Small intestine (tissue), 7 donors: ENCODE results near the gene STK33. TPM values are rescaled to one million over a fixed set of nuclear protein-coding genes. Genes with fewer than 3 reads are reported as not detected.

Source experiments
- DNase-seq, 2 donors: peaks; one replicate each; pipeline versions ENCODE4 v3.0.0 to v3.0.0-alpha.2; 2013
- FAIRE-seq: peaks from 2 replicates; lab custom pipeline; 2012; peaks lifted over from hg19 to GRCh38; lab: Jason Lieb, UNC
- H3K27ac ChIP-seq, 3 donors: one replicate each; pipeline ENCODE4 v1.5.1; 2013; ENCODE audit warnings: low read length in 2 of 3, mild to moderate bottlenecking in 2 of 3, control low read depth in 1 of 3, inconsistent platforms in 1 of 3, low read depth in 1 of 3, moderate library complexity in 1 of 3
- H3K27me3 ChIP-seq, 3 donors: one replicate each; pipeline ENCODE4 v1.6.1; 2013; ENCODE audit warnings: low read length in 3 of 3, inconsistent platforms in 1 of 3; ENCODE audit not compliant: control insufficient read depth in 3 of 3, insufficient read depth in 3 of 3
- H3K36me3 ChIP-seq, 3 donors: one replicate each; pipeline ENCODE4 v1.6.1; 2013; ENCODE audit warnings: low read length in 3 of 3, inconsistent platforms in 1 of 3, low read depth in 1 of 3, mild to moderate bottlenecking in 1 of 3, moderate library complexity in 1 of 3; ENCODE audit not compliant: control insufficient read depth in 3 of 3, insufficient read depth in 2 of 3
- H3K4me1 ChIP-seq, 3 donors: one replicate each; pipeline ENCODE4 v1.6.1; 2013; ENCODE audit warnings: low read length in 2 of 3, inconsistent platforms in 1 of 3, low read depth in 1 of 3, mild to moderate bottlenecking in 1 of 3, moderate library complexity in 1 of 3; ENCODE audit not compliant: control insufficient read depth in 3 of 3, insufficient read depth in 2 of 3
- H3K4me3 ChIP-seq, 3 donors: one replicate each; pipeline ENCODE4 v1.5.1; 2013; ENCODE audit warnings: low read length in 3 of 3, control low read depth in 1 of 3, inconsistent platforms in 1 of 3, low read depth in 1 of 3, mild to moderate bottlenecking in 1 of 3, moderate library complexity in 1 of 3
- H3K9me3 ChIP-seq, 2 donors: one replicate each; pipeline ENCODE4 v1.6.1; 2013; ENCODE audit warnings: low read depth in 1 of 2, low read length in 1 of 2; ENCODE audit not compliant: control insufficient read depth in 2 of 2, insufficient read depth in 1 of 2
- WGBS, 3 donors: extraction: QIAGEN DNeasy Blood & Tissue Kit; methylation state at CpG; one replicate each; pipeline ENCODE4 v1.1.7; 2013; 5-methylcytosine and 5-hydroxymethylcytosine counted together
- polyA plus RNA-seq, 4 donors: library from polyadenylated mRNA; stranded (reverse) in 3 of 4; unstranded in 1 of 4; fragments of 200-250 nt in 3 of 4; fragments of 120-200 nt in 1 of 4; gene quantifications; one replicate each; pipeline versions ENCODE4 v1.2.1 to v1.2.3, GENCODE V29; 2013
- donor health status: healthy with polysubstance abuse.
- donor health status: control.
- donor health status: control.
- donor health status: Bipolar disorder and iron deficiency.
- donor health status: healthy.

STK33 gene
- polyA plus RNA-seq, 4 donors, result 0.89 to 5.3 (median 2.5) TPM

DNA sequence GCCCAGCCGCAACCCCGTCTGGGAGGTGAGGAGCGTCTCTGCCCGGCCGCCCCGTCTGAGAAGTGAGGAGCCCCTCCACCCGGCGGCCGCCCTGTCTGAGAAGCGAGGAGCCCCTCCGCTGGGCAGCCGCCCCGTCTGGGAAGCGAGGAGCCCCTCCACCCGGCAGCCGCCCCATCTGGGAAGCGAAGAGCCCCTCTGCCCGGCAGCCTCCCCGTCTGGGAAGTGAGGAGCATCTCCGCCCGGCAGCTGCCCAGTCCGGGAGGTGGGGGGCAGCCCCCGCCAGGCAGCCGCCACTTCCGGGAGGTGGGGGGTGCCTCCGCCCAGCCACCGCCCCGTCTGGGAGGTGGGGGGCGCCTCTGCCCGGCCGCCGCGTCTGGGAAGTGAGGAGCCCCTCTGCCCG, 70.6 kb downstream of the STK33 start:
- DNase-seq (no peak), FAIRE-seq (no peak)
- Histone ChIP-seq H3K9me3 (no peaks in the 10 kb centered on the region), H3K36me3 (no peaks in the 10 kb centered on the region), H3K27me3 (no peaks in the 10 kb centered on the region), H3K4me3 (no peak overlapping the region), H3K27ac (no peak overlapping the region), H3K4me1 (no peaks in the 10 kb centered on the region)
- 96 to 98% (median 97%) methylated on average over 28 to 34 of the region's 34 CpGs for WGBS, 3 donors

DNA sequence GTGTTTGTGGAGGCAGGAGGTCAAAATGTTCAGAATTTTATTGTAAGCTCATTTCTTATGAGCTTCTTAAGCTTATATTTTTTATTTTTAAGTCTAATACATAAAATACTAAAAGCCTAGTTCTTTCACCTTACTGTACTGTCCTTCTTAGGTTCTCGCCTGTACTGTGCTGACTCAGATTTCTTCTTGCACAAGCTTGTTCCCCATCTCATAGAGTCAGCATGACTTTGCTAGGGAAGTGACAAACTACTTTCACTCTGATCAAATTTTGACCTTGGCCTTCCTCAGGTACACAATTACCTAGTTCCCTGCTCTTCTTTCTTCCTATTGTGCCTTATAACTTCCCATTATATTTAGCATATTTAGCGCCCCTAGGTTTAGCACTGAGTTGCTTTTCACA, 81.5 kb downstream of the STK33 start:
- DNase-seq, result no peak
- Histone ChIP-seq H3K36me3 (no peaks in the 10 kb centered on the region), H3K27me3 (no peaks in the 10 kb centered on the region), H3K27ac (no peak overlapping the region), H3K4me3 (no peak overlapping the region), H3K4me1 (no peaks in the 10 kb centered on the region), H3K9me3 (peaks cover 0 to 10% of the 10 kb centered on the region in 2 donors)
- FAIRE-seq, result no peak
- 72 to 92% (median 88%) methylated on average over 2 of the region's 2 CpGs for WGBS, 3 donors

DNA sequence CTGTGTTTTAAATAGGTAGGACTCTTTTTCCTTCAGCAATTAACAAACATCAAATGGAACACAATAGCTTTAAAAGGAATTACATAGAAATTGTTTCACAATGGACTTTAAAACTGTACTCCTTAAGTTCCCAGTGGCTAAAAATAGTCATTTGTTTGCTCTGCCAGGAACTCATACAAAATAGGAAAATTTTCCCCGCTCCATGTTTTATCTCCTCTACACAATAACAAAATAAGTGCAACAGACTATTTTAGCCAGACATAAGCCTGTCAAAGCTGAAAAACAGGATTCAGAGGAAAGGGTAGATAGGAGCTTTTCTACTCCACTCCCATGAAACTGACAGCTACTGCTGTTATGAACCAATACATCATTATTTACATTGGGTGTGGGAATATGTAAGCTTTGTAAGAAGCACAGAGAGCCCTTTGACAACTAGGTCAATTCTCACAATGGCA, 90.1 kb downstream of the STK33 start:
- H3K27ac ChIP-seq, result no peak overlapping the region
- no peaks in the 10 kb centered on the region for H3K27me3 ChIP-seq
- DNase-seq, result peak; percentile 13 to 50
- 52 to 87% (median 74%) methylated on average over 1 of the region's 1 CpG for WGBS, 3 donors
- H3K4me1 ChIP-seq, result no peaks in the 10 kb centered on the region
- H3K9me3 ChIP-seq, result no peaks in the 10 kb centered on the region
- FAIRE-seq, result no peak
- no peaks in the 10 kb centered on the region for H3K36me3 ChIP-seq
- no peak overlapping the region for H3K4me3 ChIP-seq

DNA sequence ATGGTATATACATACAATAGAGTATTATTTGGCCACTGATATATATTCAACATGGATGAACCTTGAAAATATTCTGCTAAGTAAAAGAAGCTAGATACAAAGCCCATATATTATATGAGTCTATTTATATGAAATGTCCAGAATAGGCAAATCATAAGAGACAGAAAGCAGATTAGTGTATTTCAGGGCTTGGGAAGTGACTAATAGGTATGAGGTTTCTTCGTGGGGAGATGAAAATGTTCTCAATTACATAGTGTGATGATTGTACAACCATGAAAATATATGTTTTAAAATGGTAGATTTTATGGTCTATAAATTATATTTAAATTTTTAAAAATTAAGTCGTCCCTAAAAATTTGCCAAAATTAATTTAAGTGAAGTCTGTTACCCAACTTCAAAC, 92.2 kb downstream of the STK33 start:
- WGBS, 3 donors, result 78 to 87% (median 83%) methylated on average over 2 of the region's 2 CpGs
- DNase-seq (no peak), FAIRE-seq (no peak)
- H3K4me1 ChIP-seq, result no peaks in the 10 kb centered on the region
- H3K9me3 ChIP-seq, result peaks cover 0 to 4% of the 10 kb centered on the region in 2 donors
- no peaks in the 10 kb centered on the region for H3K36me3 ChIP-seq
- no peak overlapping the region for H3K27ac ChIP-seq
- H3K4me3 ChIP-seq, result no peak overlapping the region
- no peaks in the 10 kb centered on the region for H3K27me3 ChIP-seq

DNA sequence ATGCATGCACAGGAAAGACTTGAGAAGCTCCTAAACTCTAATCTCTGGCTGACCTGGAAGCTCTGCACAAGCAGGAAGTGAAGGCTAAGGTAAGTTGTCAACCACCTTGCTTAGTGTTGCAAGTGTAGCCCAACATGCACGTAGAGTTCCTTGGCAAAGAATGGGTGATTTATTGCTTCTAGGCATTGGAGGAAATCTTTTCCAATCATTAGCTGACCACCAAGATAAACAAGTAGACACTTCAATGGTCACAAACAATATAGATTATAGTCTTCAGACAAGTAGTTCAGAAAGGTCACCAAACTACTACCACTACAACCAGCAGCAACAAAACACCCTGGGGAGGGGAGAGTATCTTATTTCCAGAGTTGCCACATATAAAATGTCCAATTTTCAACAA, 105.6 kb downstream of the STK33 start:
- Histone ChIP-seq H3K27ac (no peak overlapping the region), H3K4me1 (no peaks in the 10 kb centered on the region), H3K27me3 (no peaks in the 10 kb centered on the region), H3K9me3 (peaks cover 0 to 14% of the 10 kb centered on the region in 2 donors), H3K4me3 (no peak overlapping the region), H3K36me3 (no peaks in the 10 kb centered on the region)
- FAIRE-seq (no peak), DNase-seq (no peak)
- WGBS, 3 donors, result 53 to 89% (median 83%) methylated on average over 1 of the region's 1 CpG

DNA sequence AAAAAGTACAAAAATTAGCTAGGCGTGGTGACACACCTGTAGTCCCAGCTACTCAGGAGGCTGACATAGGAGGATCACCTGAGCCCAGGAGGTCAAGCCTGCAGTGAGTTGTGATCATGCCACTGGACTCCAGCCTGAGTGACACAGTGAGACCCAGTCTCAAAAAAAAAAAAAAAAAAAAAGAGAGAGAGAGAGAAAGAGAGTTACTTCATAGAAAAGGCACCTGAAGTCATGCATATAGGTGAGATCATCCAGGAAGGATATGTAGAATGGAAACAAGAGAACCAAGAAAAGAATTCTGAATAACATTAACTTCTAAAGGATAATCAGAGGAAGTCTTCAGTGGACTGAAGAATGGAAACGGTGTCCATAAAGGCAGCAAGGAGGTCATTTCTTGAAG, 106.8 kb downstream of the STK33 start:
- DNase-seq, result no peak
- H3K4me3 ChIP-seq, result no peak overlapping the region
- no peak overlapping the region for H3K27ac ChIP-seq
- H3K9me3 ChIP-seq, result peaks cover 0 to 14% of the 10 kb centered on the region in 2 donors
- H3K27me3 ChIP-seq, result no peaks in the 10 kb centered on the region
- H3K36me3 ChIP-seq, result no peaks in the 10 kb centered on the region
- WGBS, 3 donors, result 86 to 94% (median 93%) methylated on average over 2 of the region's 2 CpGs
- H3K4me1 ChIP-seq, result no peaks in the 10 kb centered on the region
- FAIRE-seq, result no peak

DNA sequence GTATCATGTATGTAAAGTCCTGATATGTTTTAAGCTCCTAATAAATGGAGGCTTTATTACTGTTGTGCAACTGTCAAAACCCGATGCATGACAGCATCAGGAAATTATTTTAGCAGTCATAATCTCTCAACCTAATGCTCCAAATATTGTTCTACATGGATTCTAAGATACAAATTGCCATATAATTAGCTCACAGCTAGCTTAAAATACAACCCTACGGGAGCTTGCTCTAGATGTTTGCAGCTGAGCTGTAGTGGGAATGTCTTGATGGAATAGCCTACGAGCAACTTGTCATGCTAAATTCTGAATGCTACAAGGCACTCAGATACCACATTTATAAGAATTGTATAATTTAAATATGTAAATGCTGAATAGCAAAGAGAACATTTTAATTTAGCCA, 109.8 kb downstream of the STK33 start:
- H3K27ac ChIP-seq, result no peak overlapping the region
- peaks cover 0 to 3% of the 10 kb centered on the region in 2 donors for H3K9me3 ChIP-seq
- no peaks in the 10 kb centered on the region for H3K4me1 ChIP-seq
- FAIRE-seq (no peak), DNase-seq (no peak)
- 82 to 91% (median 85%) methylated on average over 3 of the region's 3 CpGs for WGBS, 3 donors
- H3K36me3 ChIP-seq, result no peaks in the 10 kb centered on the region
- no peak overlapping the region for H3K4me3 ChIP-seq
- no peaks in the 10 kb centered on the region for H3K27me3 ChIP-seq

DNA sequence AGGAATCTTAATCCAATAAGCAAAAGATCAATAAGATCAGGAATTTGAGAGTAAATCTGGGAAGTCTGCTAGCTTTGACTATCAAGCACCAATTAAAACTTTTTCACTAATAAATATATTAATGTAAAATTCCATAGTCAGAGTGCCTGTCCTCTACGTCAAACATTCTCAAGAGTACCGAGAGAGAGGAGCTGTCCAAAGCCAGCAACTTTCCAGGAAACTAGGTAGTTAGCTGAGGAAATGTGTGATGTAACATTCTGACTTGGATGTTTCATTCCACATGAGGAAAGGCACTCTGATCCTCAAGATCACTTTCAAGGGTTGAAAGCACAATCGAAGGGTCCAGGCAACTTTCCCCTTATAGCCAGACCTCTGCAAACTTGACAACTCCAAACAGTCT, 113.2 kb downstream of the STK33 start:
- no peak overlapping the region for H3K27ac ChIP-seq
- no peaks in the 10 kb centered on the region for H3K9me3 ChIP-seq
- no peaks in the 10 kb centered on the region for H3K4me1 ChIP-seq
- DNase-seq (no peak), FAIRE-seq (no peak)
- H3K27me3 ChIP-seq, result no peaks in the 10 kb centered on the region
- no peak overlapping the region for H3K4me3 ChIP-seq
- no peaks in the 10 kb centered on the region for H3K36me3 ChIP-seq
- 79 to 96% (median 82%) methylated on average over 3 of the region's 3 CpGs for WGBS, 3 donors

DNA sequence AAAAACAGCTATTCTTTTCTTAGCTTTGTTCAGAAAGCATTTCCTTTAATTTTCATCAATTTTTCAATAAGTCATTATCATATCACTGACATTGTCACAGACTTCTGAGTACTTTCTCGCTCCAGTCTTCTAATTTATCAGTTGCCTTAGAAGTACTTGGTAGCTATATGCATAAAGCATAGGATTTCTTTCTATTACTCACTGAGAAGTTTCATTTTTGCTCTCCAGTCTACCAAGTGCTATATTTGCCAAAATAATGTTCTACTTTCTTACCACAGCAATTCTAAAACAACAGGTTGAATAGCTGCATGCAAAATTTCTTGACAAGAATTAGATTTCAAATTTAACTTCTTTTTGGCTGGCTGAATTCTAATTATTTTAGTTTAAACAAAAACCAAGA, 116.3 kb downstream of the STK33 start:
- Histone ChIP-seq H3K4me3 (no peak overlapping the region), H3K36me3 (no peaks in the 10 kb centered on the region), H3K27ac (no peak overlapping the region), H3K4me1 (no peaks in the 10 kb centered on the region), H3K27me3 (no peaks in the 10 kb centered on the region), H3K9me3 (no peaks in the 10 kb centered on the region)
- no peak for DNase-seq
- FAIRE-seq, result no peak
- WGBS, 3 donors, result 78 to 85% (median 85%) methylated on average over 1 of the region's 1 CpG
